ENCODE data around the gene VCL. TPM values are rescaled to one million over a fixed set of nuclear protein-coding genes. Genes with fewer than 3 reads are reported as not detected.
A peak's percentile ranks its signal among the peaks of the same experiment; 100 is the strongest.
"Not testable (repeated sequence)": the region's sequence is repeated elsewhere in the genome, so short reads cannot be mapped to it uniquely, and the experiment has no call there.

The VCL gene
- total RNA-seq, 4 donors from 2014 or later, result 54.8 to 92.9 (median 64.7) TPM

DNA sequence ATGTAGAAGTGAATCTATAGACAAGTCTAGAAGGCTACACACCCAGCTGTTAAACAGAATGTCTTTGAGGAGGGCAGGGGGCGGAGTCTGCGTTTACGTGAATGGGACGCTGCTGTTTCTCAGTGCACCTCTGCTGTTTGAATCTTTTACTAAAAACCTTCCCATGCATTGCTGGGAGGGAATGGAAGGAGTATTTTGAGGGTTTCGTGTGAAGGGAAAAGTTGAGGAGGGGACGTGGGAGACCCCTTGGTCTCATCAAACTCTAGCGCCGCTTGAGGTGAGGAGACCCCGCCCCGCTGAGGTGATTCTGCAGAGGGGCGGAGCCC lies 492 bp upstream of the VCL start:
- 0% methylated on average over 11 of the region's 11 CpGs for WGBS
- peak overlapping the region; percentile 3 for H3K27ac ChIP-seq
- no peaks in the 10 kb centered on the region for H3K27me3 ChIP-seq
- DNase-seq (ENCODE audit: low spot score in 2 of 2), result no peak
- H3K4me1 ChIP-seq, result peaks cover 20% of the 10 kb centered on the region
- H3K9me3 ChIP-seq, result no peaks in the 10 kb centered on the region
- no peaks in the 10 kb centered on the region for H3K36me3 ChIP-seq
- peak overlapping the region; percentile 100 for H3K4me3 ChIP-seq
- TF ChIP-seq, protein P1, sequence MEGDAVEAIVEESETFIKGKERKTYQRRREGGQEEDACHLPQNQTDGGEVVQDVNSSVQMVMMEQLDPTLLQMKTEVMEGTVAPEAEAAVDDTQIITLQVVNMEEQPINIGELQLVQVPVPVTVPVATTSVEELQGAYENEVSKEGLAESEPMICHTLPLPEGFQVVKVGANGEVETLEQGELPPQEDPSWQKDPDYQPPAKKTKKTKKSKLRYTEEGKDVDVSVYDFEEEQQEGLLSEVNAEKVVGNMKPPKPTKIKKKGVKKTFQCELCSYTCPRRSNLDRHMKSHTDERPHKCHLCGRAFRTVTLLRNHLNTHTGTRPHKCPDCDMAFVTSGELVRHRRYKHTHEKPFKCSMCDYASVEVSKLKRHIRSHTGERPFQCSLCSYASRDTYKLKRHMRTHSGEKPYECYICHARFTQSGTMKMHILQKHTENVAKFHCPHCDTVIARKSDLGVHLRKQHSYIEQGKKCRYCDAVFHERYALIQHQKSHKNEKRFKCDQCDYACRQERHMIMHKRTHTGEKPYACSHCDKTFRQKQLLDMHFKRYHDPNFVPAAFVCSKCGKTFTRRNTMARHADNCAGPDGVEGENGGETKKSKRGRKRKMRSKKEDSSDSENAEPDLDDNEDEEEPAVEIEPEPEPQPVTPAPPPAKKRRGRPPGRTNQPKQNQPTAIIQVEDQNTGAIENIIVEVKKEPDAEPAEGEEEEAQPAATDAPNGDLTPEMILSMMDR (IDR thresholded peaks at IDR 0.05), result no peak
- TF ChIP-seq POLR2AphosphoS5 (IDR thresholded peaks at IDR 0.05) (no peak), EP300 (IDR thresholded peaks at IDR 0.05) (no peak), POLR2A (IDR thresholded peaks at IDR 0.05) (no peak)

DNA sequence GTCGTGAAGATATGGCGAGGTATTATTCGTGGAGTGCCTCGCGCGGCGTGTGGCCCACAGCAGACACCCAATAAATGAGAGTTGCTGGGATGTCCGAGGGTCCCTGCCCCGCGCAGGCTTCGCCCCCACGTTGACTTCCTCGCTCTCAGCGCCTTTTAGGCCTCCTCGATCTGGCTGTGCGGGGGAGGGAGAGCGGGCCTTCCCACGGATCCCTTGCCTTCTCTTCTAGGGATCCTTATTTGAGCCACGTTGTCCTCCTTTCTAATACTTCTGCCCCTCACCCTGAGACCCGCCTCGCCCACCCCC lies 660 bp downstream of the VCL start:
- Histone ChIP-seq H3K27ac (peak overlapping the region; percentile 96), H3K4me1 (peaks cover 20% of the 10 kb centered on the region), H3K36me3 (no peaks in the 10 kb centered on the region), H3K4me3 (peak overlapping the region; percentile 100), H3K27me3 (no peaks in the 10 kb centered on the region), H3K9me3 (no peaks in the 10 kb centered on the region)
- DNase-seq (ENCODE audit: low spot score in 2 of 2), result peak in 1 of 2 donors; percentile 67
- 0% methylated on average over 8 of the region's 21 CpGs for WGBS
- no peak for TF ChIP-seq EP300 (IDR thresholded peaks at IDR 0.05)
- no peak for TF ChIP-seq POLR2AphosphoS5 (IDR thresholded peaks at IDR 0.05)
- TF ChIP-seq, protein P1 (IDR thresholded peaks at IDR 0.05), result no peak
- no peak for TF ChIP-seq POLR2A (IDR thresholded peaks at IDR 0.05)

DNA sequence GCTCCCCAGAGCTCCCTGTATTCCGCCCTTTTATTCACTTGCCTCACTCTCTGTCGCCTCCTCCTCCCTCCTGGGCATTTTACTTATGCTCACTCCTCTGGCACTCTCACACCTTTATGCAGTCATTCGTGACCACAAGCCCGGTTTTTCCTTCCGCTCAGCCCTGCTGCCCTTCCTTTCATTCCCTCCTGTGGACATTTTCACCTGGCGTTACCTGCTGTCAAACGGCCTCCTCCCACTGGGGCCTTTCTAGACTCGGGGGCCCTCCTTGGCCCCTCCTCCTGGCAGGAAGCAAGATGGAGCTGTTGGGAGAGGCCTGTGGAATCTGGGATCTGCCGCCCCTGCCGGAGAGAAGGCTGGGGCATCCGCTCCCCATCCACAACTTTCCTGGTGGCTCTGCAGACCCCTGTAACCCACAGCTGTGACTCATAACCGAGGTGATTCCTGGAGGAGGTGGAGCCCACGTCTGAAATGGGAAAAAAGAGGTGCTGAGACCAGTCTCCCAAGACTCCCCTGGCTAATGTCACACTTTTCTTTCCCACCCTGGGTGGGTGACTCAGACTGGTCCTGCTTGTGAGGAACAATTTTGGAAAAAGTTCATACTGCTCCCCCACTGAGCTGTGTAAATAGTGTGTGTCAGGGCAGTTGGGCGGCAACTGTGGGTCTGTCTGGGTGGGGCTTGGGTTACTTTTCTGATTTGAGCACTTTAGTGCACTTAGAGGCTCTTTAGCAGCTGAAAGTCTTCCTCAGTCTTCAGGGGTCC lies 1.2 kb downstream of the VCL start:
- H3K27ac ChIP-seq, result peak overlapping the region; percentile 96
- peak overlapping the region; percentile 100 for H3K4me3 ChIP-seq
- TF ChIP-seq POLR2AphosphoS5 (IDR thresholded peaks at IDR 0.05), result no peak
- TF ChIP-seq EP300 (IDR thresholded peaks at IDR 0.05), result no peak
- TF ChIP-seq, protein P1 (IDR thresholded peaks at IDR 0.05), result peak in 1 of 2 donors; percentile 55
- no peaks in the 10 kb centered on the region for H3K27me3 ChIP-seq
- no peaks in the 10 kb centered on the region for H3K9me3 ChIP-seq
- no peaks in the 10 kb centered on the region for H3K36me3 ChIP-seq
- peaks cover 20% of the 10 kb centered on the region for H3K4me1 ChIP-seq
- peak in 1 of 2 donors; percentile 79 for DNase-seq (ENCODE audit: low spot score in 2 of 2)
- 4% methylated on average over 13 of the region's 14 CpGs for WGBS

DNA sequence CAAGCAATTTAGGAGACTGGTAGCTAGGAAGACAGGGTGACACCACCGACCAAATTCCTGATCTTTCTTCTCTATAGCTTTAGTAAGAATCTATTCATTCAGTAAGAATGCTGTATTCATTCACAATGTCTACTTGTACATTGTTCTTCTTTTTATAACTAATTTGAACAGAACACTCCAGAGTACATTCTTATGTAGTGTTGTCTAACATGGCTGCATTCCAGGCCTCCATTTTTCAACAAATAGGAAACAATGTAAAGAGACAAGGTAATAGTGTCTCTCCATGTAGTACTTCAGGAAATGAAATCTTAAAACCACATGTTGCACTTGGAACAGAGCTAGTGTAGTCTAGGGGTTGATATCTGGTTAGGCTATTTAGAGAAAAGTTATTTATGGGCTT lies 1.8 kb downstream of the VCL start:
- 6% methylated on average over 1 of the region's 1 CpG for WGBS
- Histone ChIP-seq H3K4me1 (peaks cover 24% of the 10 kb centered on the region), H3K4me3 (peak overlapping the region; percentile 100), H3K9me3 (no peaks in the 10 kb centered on the region), H3K27me3 (no peaks in the 10 kb centered on the region), H3K27ac (peak overlapping the region; percentile 96), H3K36me3 (no peaks in the 10 kb centered on the region)
- TF ChIP-seq EP300 (IDR thresholded peaks at IDR 0.05) (no peak), POLR2AphosphoS5 (IDR thresholded peaks at IDR 0.05) (no peak), POLR2A (IDR thresholded peaks at IDR 0.05) (no peak)
- TF ChIP-seq, protein P1 (IDR thresholded peaks at IDR 0.05), result no peak
- DNase-seq (ENCODE audit: low spot score in 2 of 2), result no peak

DNA sequence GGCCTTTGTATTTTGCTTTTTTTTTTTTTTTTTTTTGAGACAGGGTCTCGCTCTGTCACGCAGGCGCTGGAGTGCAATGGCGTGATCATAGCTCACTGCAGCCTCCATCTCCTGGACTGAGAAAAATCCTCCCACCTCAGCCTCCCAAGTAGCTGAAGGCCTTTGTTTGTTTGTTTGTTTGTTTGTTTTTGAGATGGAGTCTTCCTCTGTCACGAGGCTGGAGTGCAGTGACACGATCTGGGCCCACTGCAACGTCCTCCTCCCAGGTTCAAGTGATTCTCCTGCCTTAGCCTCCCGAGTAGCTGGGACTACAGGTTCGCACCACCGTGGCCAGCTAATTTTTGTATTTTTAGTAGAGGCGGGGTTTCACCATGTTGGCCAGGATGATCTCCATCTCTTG lies 2.3 kb downstream of the VCL start:
- Histone ChIP-seq H3K27ac (peak overlapping the region; percentile 96), H3K4me1 (peaks cover 24% of the 10 kb centered on the region), H3K4me3 (peak overlapping the region; percentile 100)
- not testable (repeated sequence) for H3K27me3 ChIP-seq; H3K36me3 ChIP-seq; DNase-seq (ENCODE audit: low spot score in 2 of 2); H3K9me3 ChIP-seq
- WGBS, result 86% methylated on average over 11 of the region's 11 CpGs

Data from suprapubic skin (tissue), 4 donors.